Upper lobe of left lung (tissue), 6 donors: ENCODE results near the gene TTLL5. TPM values are rescaled to one million over a fixed set of nuclear protein-coding genes. Genes with fewer than 3 reads are reported as not detected.

Experiments
- ATAC-seq, 2 donors: fragments of 200-7000 bp; cut with Tn5 transposase; one replicate each; pipeline ENCODE4 v1.9.1; 2022; ENCODE audit warnings: mild to moderate bottlenecking in 2 of 2, moderate library complexity in 2 of 2; ENCODE audit not compliant: low FRiP score in 2 of 2
- DNase-seq, 2 donors: peaks; one replicate each; pipeline ENCODE4 v3.0.0-alpha.2; 2019 to 2020
- H3K27ac ChIP-seq, 4 donors: fragments of 200-600 bp; sonication (generic); one replicate each; pipeline ENCODE4 v1.5.1; 2016 to 2019
- H3K27me3 ChIP-seq, 4 donors: fragments of 200-600 bp; sonication (generic); one replicate each; pipeline ENCODE4 v1.5.1; 2017 to 2019
- H3K36me3 ChIP-seq, 4 donors: fragments of 200-600 bp; sonication (generic); one replicate each; pipeline ENCODE4 v1.5.1; 2016 to 2019
- H3K4me1 ChIP-seq, 4 donors: fragments of 200-600 bp; sonication (generic); one replicate each; pipeline ENCODE4 v1.5.1; 2018 to 2019
- H3K4me3 ChIP-seq, 4 donors: fragments of 200-600 bp; sonication (generic); one replicate each; pipeline ENCODE4 v1.5.1; 2017 to 2019; ENCODE audit warnings: mild to moderate bottlenecking in 2 of 4, moderate library complexity in 1 of 4
- H3K9me3 ChIP-seq, 4 donors: fragments of 200-600 bp; sonication (generic); one replicate each; pipeline ENCODE4 v1.5.1; 2018 to 2019
- CTCF ChIP-seq, 6 experiments: fragments of 450-650 bp in 4 of 6; fragments of 200-600 bp in 2 of 6; sonication (generic) in 2 of 6; IDR thresholded peaks; one replicate each; pipeline ENCODE4 v1.5.1; 2016 to 2019; ENCODE audit warnings: antibody characterized with exemption in 6 of 6
- EP300 ChIP-seq, 4 donors: sonication (generic); formaldehyde crosslinking; IDR thresholded peaks; one replicate each; pipeline ENCODE4 v1.5.1; 2017; ENCODE audit warnings: antibody characterized with exemption in 4 of 4, control low read depth in 2 of 4
- POLR2A ChIP-seq, 4 donors: fragments of 450-650 bp; IDR thresholded peaks; one replicate each; pipeline ENCODE4 v1.5.1; 2016 to 2017; ENCODE audit warnings: antibody characterized with exemption in 4 of 4, mild to moderate bottlenecking in 2 of 4
- POLR2AphosphoS5 ChIP-seq, 2 donors: sonication (generic); formaldehyde crosslinking; IDR thresholded peaks; one replicate each; pipeline ENCODE4 v1.5.1; 2017; ENCODE audit warnings: antibody characterized with exemption in 2 of 2
- WGBS, 2 donors: methylation state at CpG; one replicate each; pipeline ENCODE4 v1.1.5; 2017 to 2018; 5-methylcytosine and 5-hydroxymethylcytosine counted together
- total RNA-seq, 6 donors: library from RNA; depleted of rRNA in 4 of 6; stranded (reverse); fragments of >200 nt in 4 of 6; gene quantifications; one replicate each; pipeline versions ENCODE4 v1.1.0 to v1.2.1, GENCODE V29; 2016 to 2021
- donor health status: DM: no; HTN: no; CAD: no; lungs with moderate emphysema.
- donor health status: DM: no; HTN: yes; CAD: no; lungs with severe emphysema.

Gene TTLL5
- total RNA-seq, 6 donors from 2014 or later = 24.5 to 85.9 (median 33.5) TPM

GRCh38 chr14:75821831-75822521 lies 160.9 kb downstream of the TTLL5 start:
- Histone ChIP-seq H3K4me3 (no peak overlapping the region), H3K27me3 (no peaks in the 10 kb centered on the region), H3K36me3 (no peaks in the 10 kb centered on the region), H3K9me3 (no peaks in the 10 kb centered on the region), H3K4me1 (peaks cover 30 to 60% (median 50%) of the 10 kb centered on the region in 4 donors), H3K27ac (peak overlapping the region in 2 of 4 donors; percentile 14 to 64)
- TF ChIP-seq CTCF (IDR thresholded peaks at IDR 0.05) (no peak), POLR2A (IDR thresholded peaks at IDR 0.05) (no peak), POLR2AphosphoS5 (IDR thresholded peaks at IDR 0.05) (no peak)
- WGBS, 2 donors = 56 to 59% methylated on average over 2 of the region's 2 CpGs
- DNase-seq = peak in 1 of 2 donors; percentile 55
- ATAC-seq = peak; percentile 17 to 79

GRCh38 chr14:75822522-75823141 lies 161.6 kb downstream of the TTLL5 start:
- ATAC-seq = peak; percentile 56 to 84
- peaks cover 30 to 60% (median 50%) of the 10 kb centered on the region in 4 donors for H3K4me1 ChIP-seq

GRCh38 chr14:75823334-75823733 lies 162.3 kb downstream of the TTLL5 start:
- TF ChIP-seq CTCF (IDR thresholded peaks at IDR 0.05) (no peak), POLR2AphosphoS5 (IDR thresholded peaks at IDR 0.05) (no peak), POLR2A (IDR thresholded peaks at IDR 0.05) (no peak), EP300 (IDR thresholded peaks at IDR 0.05) (no peak)
- WGBS, 2 donors = 47 to 53% methylated on average over 4 of the region's 4 CpGs
- H3K4me3 ChIP-seq = no peak overlapping the region
- H3K9me3 ChIP-seq = no peaks in the 10 kb centered on the region
- H3K27ac ChIP-seq = peak overlapping the region in 1 of 4 donors; percentile 55
- no peaks in the 10 kb centered on the region for H3K27me3 ChIP-seq
- H3K4me1 ChIP-seq = peaks cover 30 to 60% (median 50%) of the 10 kb centered on the region in 4 donors
- peak in 1 of 2 donors; percentile 75 for ATAC-seq
- no peak for DNase-seq
- no peaks in the 10 kb centered on the region for H3K36me3 ChIP-seq

More at GRCh38 chr14:75822522-75823141, 161.6 kb downstream of the TTLL5 start:
- 48 to 63% methylated on average over 6 to 7 of the region's 7 CpGs for WGBS, 2 donors
- Histone ChIP-seq H3K36me3 (no peaks in the 10 kb centered on the region), H3K27ac (peak overlapping the region in 3 of 4 donors; percentile 14 to 55 (median 37)), H3K9me3 (no peaks in the 10 kb centered on the region), H3K4me3 (no peak overlapping the region), H3K27me3 (no peaks in the 10 kb centered on the region)
- DNase-seq = no peak
- TF ChIP-seq POLR2AphosphoS5 (IDR thresholded peaks at IDR 0.05) = no peak
- no peak for TF ChIP-seq EP300 (IDR thresholded peaks at IDR 0.05)
- TF ChIP-seq POLR2A (IDR thresholded peaks at IDR 0.05) = no peak
- TF ChIP-seq CTCF (IDR thresholded peaks at IDR 0.05) = no peak

GRCh38 chr14:75824318-75824717 lies 163.3 kb downstream of the TTLL5 start:
- Histone ChIP-seq H3K4me3 (no peak overlapping the region), H3K36me3 (no peaks in the 10 kb centered on the region), H3K4me1 (peaks cover 30 to 60% (median 50%) of the 10 kb centered on the region in 4 donors), H3K27me3 (no peaks in the 10 kb centered on the region), H3K27ac (peak overlapping the region in 2 of 4 donors; percentile 15 to 27), H3K9me3 (no peaks in the 10 kb centered on the region)
- 62 to 75% methylated on average over 3 of the region's 3 CpGs for WGBS, 2 donors
- DNase-seq (no peak), ATAC-seq (no peak)
- TF ChIP-seq CTCF (IDR thresholded peaks at IDR 0.05) (no peak), EP300 (IDR thresholded peaks at IDR 0.05) (no peak), POLR2A (IDR thresholded peaks at IDR 0.05) (no peak), POLR2AphosphoS5 (IDR thresholded peaks at IDR 0.05) (no peak)
